Ammon's horn (tissue), 1 donor: ENCODE results near the gene PLEKHJ1.

ENCODE experiments used
- DNase-seq: peaks from one replicate; pipeline ENCODE4 v3.0.0-alpha.2; 2016; ENCODE audit warnings: low spot score

PLEKHJ1 gene

DNA sequence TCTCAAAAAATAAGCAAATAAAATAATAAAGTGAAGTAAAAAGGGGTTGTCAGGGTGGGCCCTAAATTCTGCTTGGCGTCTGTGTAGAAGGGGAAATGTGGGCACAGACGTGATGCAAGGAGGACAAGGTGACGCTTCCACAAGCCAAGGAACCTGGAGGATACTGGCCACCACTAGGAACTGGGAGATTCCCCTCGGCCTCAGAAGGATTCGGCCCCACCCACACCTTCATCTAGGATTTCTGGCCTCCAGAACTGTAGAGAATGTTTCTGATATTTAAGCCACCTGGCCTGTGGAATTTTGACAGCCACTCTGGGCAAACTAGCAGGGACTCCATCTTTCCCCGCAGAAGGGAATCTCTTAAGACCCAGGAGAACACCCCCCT lies 1.1 kb downstream of the PLEKHJ1 start:
- no peak for DNase-seq

DNA sequence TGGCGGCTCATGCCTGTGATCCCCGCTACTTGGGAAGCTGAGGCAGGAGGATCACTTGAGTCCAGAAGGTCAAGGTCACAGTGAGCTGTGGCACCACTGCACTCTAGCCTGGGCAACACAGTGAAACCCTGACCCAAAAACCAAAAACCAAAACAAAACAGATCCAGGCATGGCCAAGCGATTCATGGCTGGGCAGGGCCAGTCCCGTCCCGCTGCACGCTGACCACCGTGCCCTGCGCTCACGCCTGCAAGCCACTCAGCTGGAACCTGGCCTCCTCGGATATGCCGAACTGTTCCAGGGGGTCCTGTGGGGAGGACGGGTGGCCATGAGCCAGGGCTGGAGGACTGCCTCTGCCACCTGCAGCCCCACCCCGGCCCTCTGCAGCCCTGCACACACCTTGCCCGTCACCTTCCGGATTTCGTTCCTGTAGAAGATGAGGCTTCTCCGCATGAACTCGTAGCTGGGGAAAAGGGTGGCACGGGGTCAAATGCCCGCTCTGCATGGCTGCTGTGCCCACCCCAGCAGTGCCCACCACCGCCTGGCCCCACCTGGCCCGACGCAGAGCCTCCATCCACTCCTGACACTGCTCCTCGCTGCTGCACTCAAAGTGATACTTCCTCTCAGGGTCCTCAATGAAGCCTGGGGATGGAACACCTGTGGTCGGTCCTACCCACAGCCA lies 2.4 kb downstream of the PLEKHJ1 start:
- DNase-seq: no peak

DNA sequence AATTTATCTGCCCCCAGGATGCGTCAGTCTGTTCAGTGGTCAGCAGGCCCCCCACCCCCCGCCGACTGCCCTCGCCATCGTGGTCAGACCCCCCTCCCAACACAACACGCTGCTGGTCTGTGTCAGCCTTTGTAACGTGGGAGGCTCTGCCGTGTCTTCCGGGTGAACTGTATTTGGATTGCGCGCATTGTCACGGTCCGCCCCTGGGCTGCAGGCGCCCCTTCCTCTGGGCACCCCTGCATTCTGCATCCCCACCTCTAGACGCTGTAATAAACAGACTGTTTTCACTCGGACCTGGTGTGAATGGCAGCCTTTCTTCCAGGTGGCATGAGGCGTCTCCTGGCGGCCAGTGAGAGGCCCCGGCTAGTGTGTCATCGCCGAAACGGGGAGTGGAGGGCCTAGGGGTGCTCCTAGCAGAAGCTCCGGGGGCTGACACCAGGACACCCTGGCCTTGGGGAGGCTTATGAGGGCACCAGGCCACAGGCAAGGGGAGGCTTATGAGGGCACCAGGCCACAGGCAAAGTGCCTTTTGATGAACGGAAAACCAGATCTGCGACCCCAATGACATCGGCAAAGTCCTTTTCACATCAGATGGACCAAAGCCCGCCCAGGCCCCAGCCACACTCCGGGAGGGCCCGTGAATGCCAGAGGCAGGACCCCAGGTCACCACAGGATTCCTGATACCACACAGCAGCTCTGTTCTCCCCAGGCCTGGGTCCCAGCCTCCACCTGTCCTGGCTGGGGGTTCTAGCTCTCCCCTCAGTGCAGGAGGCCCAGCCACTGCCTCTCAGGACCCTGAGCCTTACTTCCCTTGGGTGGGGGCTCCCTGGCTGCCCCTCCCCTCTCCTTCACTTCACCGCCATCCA lies 3.6 kb downstream of the PLEKHJ1 start:
- DNase-seq: no peak

DNA sequence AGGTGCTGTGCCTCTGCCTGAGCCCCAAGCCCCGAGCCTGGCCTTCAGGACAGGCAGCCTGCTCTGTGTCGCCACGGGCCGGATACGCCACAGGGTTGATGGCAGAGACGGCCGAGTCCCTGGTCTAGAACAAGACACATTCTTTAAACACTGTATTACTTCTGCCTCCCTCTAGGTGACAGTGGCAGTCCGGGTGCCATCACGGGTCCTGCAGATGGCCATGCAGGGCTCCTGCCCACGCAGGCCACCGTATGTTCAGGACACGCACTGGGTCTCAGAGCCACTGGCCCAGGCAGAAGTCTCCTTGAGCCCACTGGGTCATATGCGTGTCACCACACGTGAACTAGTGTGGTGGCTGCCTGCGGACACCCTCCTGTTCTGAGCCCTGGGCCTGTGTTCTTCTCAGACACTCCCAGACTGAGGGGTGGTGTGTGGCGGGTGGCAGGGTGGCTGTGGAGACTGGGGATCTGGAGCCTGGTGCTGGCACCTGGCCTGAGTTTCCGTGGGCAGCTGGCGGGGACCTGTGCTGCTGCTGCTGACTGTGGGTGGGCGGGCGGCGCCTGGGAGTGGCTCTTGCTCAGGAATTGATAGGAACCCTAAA lies 4.4 kb downstream of the PLEKHJ1 start:
- DNase-seq: no peak

DNA sequence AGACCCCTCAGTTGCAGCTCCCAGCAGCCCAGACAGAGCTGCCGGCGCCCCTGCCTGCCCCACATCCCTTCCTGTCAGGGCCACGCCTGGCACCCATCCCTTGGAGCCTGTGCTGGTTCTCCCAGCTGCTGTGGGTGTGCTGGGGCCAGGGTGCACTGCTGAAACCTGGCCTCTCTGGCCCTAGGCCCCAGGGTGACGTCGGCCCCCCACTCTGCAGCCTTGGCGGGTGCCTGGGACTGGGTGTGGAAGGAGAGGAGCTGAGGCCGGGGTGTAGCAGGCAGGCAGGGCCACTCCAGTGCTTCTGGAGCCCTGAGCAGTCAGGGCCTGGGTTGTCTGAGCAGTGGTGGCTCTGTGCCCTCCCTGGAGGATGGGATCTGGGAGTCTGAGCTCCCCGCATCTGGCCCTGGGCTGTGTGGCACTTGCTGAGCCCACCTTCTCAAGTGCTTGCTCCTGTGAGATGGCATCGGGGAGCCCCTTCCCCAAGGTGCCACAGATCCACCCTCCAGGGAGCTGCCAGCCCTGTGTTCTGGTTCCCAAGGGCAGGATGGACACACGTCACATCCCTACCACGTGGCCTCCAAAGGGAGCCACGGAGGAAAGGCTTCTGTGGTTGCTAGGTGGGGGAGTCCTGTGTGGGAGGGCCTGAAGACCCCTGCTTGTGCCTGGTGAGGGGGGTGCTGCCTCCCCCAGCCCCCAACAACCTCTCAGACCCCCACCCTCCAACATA lies 5.2 kb downstream of the PLEKHJ1 start:
- no peak for DNase-seq

DNA sequence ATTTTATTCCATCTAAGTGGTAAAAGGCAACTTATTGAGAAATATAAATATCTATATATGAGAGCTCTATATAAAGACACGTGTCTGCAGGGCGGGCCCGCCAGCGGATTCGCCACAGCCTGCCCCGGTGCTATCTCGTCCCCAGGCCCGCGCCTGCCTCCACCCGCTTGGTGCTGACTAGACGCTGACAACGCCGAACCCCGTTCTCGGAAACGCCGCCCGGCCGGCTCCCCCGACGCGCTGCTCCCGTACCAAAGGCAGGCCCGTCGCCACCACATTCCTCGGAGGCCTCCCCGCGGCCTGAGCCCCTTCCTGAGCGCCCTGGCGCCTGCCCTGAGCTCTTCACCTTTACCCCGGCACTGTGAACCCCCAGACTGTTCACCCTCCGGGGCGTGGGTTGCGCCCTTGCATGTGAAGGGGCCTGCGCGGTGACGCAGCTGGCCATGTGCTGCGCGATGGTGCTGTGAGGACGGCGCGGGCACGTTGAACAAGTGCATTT lies 6.0 kb downstream of the PLEKHJ1 start:
- no peak for DNase-seq

DNA sequence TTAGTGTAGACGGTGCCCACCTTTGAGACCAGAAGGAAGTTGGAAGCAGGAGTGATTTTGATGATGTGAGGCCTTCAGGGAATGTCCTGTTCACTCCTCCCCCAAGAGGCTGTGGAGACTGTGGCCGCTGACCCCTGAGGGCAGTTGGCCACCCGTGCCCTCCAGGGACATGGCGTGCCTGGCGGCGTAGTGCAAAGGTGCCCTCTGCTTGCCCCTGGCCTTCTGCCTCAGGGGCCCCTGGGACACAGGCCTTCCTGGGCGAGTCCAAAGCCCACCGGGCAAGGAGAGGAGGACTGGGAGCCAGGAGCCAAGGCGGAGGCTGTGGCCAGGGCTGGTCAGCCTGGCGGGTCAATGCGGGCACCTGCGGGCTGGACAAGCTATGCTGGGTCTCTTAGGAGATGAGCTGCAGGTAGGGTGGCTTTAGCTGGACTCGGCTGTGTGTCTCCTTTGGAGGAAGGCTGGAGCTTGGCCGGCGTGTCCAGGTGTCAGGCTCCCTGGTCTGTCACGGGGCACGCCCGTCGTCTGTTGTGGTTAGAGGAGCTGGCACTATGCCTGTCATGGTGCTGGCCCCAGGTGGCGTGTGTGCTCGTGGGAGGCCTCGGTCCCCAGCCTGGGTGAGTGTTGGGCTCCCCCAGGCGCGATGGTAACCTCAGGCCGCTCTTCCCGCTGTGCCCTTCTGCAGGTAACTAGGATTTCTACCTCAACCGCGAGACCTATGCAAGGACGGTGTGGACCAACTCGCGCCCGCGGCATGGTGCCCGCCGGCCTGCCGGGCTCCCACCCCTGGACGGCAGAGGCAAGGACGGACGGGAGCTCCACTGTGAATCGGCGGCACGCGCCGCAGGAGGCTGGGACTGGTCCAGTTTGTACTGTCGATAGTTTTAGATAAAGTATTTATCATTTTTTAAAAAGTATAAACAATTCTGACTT lies 6.8 kb downstream of the PLEKHJ1 start:
- DNase-seq: no peak

DNA sequence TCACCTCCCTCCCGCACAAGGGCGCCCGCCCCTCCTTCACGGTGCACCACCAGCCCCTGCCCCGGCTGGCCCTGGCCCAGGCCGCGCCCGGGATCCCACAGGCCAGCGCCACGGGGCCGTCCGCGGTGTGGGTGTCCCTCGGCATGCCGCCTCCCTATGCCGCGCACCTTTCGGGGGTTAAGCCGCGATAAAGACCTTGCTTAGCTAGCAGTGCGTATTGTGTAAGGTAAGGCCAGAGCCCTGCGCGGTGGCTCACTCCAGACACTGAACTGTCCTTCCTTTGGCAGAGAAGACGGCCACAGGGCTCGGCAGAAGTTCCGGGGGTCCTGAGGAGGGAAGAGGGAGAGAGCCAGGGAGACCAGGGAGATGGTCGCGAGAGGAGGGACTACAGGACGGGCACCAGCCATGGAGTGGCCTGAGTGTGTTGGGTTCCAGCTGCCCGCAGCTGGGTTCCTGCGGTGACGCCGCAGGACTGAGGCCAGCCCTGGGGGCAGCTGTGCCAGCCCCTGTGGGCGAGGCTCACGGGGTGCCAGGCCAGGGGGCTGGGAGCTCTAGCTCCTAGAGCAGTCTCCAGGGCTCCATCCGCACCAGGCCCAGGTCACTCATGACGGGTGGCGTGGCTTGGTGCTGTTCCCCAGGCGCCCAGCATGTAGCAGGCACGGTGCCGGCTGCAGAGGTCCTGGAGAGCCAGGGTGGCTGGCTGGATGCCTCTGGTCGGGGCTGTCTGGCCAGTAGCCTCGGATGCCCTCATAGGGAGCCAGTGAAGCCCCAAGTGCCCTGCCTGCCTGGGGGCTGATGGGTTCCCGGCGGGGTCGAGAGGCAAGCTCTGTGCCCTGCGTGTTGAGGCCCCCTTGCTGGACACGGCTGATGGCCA lies 7.7 kb downstream of the PLEKHJ1 start:
- DNase-seq: no peak

DNA sequence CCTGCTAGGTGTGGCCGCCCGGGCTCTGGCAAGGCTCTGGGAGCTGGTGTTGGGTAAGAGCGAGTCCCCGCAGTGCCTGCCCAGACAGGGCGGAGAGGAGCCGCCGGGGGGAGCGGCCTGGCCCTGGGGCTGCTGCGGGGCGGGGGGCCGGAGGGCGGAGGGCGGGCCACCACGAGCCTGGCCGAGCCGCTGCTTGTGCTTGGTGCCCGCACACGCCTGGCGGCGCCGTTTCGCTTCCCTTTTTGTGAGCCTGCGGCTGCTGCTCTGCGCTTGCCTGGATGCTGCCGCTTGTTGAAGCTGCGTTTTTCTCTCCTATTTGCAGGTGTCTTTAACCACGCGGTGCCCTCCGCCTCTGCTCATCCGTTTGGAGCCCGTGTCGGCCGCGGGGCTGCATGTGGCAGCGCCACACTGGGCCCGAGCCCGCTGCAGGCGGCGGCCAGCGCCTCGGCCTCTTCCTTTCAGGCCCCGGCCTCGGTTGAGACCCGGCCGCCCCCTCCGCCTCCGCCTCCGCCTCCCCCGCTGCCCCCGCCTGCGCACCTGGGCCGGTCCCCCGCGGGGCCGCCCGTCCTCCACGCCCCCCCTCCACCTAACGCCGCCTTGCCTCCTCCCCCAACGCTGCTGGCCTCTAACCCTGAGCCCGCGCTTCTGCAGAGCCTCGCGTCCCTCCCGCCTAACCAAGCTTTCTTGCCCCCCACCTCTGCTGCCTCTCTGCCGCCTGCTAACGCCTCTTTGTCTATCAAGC lies 8.5 kb downstream of the PLEKHJ1 start:
- DNase-seq: no peak

DNA sequence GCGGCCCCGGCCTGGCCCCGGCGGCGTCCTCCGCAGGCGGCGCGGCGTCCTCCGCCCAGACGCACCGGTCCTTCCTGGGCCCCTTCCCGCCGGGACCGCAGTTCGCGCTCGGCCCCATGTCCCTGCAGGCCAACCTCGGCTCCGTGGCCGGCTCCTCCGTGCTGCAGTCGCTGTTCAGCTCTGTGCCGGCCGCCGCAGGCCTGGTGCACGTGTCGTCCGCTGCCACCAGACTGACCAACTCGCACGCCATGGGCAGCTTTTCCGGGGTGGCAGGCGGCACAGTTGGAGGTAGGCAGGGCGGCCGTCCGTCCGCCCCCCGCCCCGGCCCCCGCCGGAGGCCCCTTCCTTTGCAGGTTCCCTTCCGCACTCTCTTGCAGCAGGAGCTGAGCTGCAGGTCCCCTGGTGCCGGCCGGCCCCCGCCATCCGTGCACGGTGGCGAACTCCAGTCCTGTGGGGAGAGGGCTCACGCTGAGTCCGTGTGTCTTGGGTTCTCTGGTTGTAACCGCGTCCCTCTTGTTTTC lies 9.2 kb downstream of the PLEKHJ1 start:
- DNase-seq: no peak

DNA sequence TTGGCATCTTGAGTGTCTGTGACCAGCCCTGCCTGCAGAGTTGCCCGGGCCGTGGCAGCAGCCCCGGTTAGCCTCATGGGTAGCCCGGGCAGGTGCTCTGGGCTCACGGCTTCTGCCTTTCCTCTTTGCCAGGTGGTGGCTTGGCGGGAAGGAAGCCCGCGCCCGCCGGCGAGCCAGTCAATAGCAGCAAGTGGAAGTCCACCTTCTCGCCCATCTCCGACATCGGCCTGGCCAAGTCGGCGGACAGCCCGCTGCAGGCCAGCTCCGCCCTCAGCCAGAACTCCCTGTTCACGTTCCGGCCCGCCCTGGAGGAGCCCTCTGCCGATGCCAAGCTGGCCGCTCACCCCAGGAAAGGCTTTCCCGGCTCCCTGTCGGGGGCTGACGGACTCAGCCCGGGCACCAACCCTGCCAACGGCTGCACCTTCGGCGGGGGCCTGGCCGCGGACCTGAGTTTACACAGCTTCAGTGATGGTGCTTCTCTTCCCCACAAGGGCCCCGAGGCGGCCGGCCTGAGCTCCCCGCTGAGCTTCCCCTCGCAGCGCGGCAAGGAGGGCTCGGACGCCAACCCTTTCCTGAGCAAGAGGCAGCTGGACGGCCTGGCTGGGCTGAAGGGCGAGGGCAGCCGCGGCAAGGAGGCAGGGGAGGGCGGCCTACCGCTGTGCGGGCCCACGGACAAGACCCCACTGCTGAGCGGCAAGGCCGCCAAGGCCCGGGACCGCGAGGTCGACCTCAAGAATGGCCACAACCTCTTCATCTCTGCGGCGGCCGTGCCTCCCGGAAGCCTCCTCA lies 9.9 kb downstream of the PLEKHJ1 start:
- no peak for DNase-seq

DNA sequence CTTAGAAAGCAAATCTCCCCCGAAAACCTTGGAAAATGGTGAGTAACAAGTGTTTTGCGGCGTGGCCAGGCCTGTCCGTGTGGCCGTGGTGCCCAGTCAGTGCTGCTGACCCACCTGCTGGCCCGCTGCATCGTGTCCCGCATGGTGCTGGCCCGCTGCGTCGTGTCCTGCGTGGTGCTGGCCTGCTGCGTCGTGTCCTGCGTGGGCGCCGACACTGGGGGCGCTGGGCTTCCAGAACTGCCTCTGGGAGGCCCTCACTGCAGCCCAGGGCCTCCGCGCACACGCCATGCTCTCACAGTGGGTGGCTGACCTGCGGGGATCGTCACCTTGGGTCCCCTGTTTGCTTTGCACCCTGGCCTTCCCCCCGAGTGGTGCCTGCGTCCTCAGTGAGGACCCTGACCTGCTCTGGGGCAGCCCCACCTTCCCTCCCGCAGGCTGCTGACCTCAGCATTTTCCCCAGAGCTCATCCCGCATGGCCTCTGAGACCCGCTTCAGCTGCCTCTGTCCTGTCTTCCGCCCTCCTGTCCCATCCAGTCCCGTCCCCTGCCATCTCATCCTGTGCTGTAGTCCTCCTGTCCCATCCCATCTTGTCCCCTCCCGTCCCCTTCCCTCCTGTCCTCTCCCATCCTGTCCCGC lies 10.6 kb downstream of the PLEKHJ1 start:
- no peak for DNase-seq

DNA sequence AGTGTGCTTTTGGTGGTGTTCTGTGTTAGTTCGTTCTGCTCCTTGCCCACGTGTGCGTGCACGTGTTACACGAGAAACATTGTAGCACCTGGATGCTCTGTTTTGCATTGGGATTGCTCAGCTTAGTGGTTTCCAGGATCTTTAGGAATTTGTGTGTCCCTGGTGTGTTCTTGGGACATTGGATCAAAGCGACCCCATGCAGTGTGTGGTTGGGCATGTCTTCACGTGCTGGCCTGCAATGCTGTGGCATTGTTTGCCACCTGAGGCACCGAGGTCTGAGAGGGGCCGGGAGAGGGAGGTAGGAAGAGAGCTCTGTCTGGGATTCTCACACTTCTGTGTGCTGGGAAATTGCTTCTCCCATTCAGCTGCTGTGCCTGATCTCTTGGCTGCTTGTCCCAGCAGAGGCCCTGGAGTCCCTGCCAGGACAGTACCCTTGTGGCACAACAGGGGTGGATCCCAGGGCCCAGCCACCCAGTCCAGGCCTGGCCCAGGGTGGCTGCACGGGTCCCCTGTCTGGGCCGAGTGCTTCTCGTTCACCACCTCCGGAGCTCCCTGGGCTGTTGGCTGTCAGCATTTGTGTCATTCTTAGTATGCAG lies 11.3 kb downstream of the PLEKHJ1 start:
- DNase-seq: no peak

DNA sequence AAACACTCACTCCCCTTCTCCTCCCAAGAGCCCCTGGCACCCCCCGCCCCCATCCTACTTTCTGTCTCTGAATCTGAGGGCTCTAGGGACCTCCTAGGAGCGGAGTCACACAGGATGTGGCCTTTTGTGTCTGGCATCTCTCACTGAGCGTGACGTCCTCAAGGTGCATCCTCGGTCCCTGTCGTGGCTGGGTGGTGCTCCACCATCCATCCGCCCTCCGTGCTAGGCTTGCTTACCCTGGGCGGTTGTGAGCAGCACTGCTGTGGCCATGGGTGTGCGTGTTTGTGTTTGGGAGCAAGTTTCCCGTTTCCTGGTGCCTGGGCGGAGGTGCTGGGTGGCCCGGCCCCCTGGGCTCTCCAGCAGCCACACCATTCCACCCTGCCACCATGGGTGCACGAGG lies 12.2 kb downstream of the PLEKHJ1 start:
- no peak for DNase-seq

DNA sequence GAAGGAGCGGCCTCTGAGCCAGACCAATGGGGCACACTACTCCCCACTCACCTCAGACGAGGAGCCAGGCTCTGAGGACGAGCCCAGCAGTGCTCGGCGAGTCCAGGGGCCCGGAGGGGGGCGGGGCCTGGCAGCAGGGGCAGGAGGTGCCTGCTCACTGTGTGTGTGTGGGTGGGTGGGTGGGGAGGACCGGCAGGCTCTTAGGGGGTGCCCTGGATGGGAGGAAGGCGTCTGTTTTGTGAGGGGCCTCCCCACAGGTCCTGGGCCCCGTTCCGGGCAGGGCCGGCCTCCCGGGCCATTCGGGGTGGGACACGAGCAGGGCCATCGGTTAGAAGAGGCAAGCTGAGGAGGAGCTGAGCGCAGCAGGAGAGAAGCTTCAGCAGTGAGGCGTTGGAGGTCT lies 12.7 kb downstream of the PLEKHJ1 start:
- no peak for DNase-seq

DNA sequence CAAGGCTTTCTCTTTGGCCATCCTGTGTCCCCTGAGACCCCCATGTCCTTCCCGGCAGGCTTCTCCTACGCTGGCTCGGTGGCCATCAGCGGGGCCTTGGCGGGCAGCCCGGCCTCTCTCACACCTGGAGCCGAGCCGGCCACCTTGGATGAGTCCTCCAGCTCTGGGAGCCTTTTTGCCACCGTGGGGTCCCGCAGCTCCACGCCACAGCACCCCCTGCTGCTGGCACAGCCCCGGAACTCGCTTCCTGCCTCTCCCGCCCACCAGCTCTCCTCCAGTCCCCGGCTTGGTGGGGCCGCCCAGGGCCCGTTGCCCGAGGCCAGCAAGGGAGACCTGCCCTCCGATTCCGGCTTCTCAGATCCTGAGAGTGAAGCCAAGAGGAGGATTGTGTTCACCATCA lies 14.2 kb downstream of the PLEKHJ1 start:
- no peak for DNase-seq

DNA sequence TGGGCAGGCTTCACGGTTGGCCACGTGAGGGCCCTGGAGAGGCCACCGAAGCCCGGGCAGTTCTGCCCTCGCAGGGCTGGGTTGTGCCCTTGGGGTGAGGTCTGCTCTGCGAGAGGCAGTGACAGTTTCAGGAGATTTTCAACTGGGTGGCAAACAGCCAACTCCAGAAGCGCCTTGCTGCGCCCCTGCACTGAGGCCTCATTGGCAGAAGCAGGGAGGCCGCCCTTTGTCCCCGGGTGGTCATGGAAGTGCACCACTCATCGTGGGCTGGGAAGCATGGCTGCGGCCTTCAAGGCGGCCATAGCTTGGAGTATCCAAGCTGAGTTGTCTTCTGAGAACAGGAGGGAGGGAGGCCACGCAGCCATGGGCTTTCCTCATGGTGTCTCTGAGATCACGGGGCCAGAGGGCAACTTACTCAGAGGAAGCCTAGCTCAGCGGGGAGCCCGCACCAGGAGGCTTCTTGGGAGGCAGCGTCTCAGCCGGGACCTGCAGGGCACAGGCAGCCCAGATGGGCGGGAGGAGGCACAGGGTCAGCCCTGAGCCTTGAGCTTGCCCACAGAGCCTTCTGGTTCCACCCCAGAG lies 14.8 kb downstream of the PLEKHJ1 start:
- DNase-seq: no peak
